HG02970 (cell line): ENCODE data around the gene SEMA5B.

Experiments
- ATAC-seq: cut with Tn5 transposase; IDR thresholded peaks from one replicate; pipeline ENCODE4 v1.9.1; 2021; ENCODE audit warnings: mild to moderate bottlenecking, moderate library complexity, moderate number of reproducible peaks; ENCODE audit not compliant: unreplicated experiment, low FRiP score

The SEMA5B gene

GRCh38 chr3:122978569-122978968 is 49.0 kb downstream of the SEMA5B start:
- no peak for ATAC-seq

DNA sequence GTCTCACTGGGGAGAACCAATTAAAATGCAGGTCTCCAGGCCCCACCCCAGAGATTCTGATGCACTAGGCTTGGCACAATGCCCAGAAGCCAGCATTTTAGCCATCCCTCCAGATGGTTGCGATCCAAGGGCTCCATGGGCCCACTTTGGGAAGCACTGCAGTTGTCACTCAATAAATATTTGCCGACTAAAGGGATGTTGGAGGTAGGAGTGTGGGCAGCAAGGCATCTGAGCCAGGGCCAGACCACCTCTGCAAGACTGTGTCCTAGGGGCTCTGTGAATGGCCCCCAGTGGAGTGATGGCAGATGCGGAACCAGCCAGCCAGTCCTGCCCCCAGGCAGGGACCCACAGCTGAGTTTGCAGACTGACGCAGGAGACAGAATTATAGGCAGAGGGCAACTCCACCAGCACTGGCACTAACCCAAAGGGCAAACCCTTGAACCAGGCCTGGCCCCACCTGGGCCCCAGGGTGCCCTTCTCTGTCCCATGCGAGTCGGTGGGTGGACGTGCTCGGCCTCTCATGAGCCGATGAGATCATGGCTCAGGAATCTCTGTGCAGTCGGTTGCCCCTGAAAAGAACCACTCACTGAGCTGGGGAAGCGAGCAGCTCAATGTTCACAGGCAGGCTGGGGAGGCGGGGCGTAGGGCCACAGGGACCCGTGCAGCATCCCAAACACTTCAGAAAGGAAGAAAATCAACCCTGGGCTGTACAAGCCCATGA is 49.7 kb downstream of the SEMA5B start:
- ATAC-seq: no peak

- ATAC-seq: no peak
Measured at GRCh38 chr3:122975924-122976293, 51.7 kb downstream of the SEMA5B start.

GRCh38 chr3:122975163-122975923 is 52.2 kb downstream of the SEMA5B start:
- no peak for ATAC-seq

- ATAC-seq: no peak
Measured at GRCh38 chr3:122974764-122975162, 52.8 kb downstream of the SEMA5B start.

DNA sequence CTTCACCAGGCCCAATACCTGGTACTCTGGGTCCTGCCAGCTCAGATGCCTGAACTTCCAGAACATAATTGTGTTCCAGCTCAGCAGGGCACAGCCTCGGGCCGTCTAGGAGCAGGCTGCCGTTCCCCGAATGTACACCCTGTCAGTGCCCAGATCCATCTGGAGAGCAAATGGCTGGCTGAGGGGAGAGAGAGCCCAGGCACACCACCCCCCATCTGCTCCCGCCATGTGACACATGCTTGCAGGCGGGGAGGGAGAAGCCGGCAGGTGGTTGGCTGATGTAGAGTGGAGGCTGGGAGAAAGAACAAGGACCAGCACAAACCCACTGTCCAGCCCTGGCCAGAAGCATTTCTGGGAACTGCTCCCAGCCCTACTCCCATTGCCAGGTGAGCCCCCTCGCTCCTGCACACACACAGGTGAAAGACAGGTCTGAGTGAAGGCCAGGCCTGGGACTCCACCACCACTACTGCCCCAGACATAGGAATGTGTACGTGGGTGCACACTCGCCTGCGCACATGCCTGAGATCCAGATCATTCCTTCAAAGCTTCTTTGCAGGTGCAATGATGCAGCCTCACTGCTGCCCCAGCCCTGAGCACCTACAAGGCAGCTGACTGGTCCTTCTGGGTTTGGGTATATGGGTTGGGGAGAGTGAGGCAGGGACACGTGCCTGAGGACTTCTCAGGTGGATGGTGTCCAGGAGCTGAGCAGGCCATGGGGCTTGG is 53.5 kb downstream of the SEMA5B start:
- ATAC-seq: no peak

DNA sequence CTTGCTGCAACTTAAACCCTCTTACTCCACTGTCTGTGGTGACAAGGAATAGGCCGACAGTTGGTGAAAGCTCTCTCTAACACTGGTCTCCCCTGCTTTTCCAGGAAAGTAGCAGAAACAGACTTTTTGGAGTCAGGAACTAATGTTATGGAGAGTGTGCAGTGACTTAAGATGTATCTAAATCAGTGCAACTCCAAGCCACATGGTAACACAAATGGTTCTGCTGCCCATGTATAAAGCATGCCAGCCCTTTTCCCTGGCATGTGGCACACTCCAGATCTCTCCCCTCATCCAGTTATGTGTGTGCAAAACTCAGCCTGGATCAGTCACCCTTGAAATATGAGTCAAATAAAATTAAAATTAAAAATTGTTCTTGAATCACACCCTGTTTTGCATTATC is 55.4 kb downstream of the SEMA5B start:
- no peak for ATAC-seq

DNA sequence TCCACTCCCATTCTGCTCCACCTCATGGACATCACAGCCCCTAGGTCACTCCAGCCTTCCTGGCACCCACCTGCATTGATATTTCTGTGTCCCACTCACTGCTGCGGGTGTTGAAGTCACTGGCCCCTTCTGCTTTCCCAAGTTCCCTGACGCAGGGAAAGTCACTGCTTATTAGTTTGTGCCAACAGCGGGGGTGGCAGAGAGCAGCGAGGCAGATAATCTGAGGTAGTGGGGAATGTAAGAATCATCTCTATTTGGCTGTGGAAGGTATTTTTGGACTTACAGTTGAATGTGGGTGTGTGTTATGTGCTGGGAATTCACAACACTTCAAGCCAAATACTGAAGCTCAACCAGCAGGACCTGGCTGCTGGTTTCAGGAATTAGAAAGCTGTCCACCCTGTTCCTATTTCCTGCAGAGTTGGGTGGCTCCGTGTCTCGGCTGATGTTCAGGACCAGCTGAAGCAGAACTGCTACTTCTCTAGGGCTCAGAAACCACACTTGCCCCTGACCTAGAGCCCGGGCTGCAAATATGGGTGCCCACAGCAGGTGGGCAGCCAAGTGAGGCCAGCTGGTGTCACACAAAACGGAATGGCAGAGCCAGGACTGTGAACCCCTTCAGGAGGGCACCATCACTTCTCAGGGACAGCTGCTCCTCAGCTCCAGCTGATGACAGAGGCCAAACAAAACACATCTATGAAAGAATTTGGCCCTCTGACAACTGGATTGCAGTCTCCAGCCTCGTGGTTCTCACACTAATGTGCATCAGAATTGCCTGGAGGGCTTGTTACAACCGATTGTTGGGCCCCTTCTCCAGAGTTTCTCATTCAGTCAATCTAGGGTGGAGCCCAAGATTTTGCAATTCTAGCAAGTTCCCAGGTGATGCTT is 57.7 kb downstream of the SEMA5B start:
- ATAC-seq: no peak

- no peak for ATAC-seq
Measured at GRCh38 chr3:122967765-122968164, 59.8 kb downstream of the SEMA5B start.

DNA sequence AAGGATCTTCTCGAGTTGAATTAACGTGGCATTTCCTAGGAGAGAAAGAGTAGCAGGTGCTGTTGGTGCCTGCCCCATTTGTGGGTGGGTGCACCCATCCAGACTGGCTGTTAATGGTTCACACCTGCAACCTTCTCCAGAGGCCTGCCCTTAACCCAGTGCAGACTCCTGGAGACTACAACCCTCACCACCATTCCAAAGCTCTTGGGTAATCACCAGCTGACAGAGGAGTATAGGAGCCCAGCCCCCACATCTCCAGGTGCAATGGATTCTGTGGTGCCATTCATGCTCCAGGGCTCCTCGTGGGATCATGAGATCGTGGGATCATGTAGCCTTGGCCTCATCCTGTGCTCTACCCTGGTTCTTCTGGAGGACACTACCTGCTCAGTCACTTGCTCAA is 60.2 kb downstream of the SEMA5B start:
- ATAC-seq: no peak

GRCh38 chr3:122966045-122966444 is 61.5 kb downstream of the SEMA5B start:
- ATAC-seq: no peak

DNA sequence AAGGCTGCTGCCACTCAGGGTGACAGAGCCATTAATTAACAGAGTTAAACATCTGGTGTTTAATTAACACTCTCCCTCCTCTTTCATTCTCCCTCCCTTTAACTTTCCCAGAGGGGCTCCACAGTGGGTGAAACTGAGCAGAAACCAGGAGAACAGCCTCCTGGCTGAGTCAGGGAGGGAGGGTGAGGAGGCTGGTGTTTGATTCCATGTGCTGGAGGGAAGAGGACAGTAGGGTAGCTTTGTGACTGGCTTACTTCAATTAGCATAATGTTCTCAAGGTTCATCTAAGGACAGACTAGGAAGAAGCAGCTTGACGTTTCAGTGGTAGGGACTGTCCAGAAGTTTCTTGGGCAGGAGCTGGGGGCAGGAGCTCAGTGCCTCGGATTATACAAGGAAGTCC is 62.8 kb downstream of the SEMA5B start:
- no peak for ATAC-seq

DNA sequence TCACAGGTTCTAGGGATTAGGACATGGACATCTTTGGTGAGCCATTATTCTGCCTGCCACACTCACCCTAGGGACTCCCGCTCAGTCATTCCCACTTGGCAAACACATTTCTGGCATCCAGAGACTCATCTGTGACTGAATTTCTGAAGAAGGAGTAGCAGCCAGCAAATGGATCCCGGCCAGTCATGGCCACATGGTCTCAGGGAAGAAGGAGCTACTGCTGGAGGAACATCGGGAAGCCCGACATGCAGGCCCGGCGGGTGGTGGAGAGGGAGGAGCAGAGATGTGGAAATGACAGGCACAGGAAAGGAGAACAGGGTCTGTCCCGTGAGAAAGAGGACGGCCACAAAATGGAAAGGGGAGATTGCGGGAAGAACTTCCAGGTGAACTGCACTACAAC is 65.4 kb downstream of the SEMA5B start:
- no peak for ATAC-seq

- ATAC-seq: no peak
Measured at GRCh38 chr3:122961146-122961545, 66.4 kb downstream of the SEMA5B start.

GRCh38 chr3:122960652-122961051 is 66.9 kb downstream of the SEMA5B start:
- no peak for ATAC-seq

- no peak for ATAC-seq
Measured at GRCh38 chr3:122959339-122959738, 68.2 kb downstream of the SEMA5B start.

- ATAC-seq: no peak
Measured at GRCh38 chr3:122957707-122958689, 69.6 kb downstream of the SEMA5B start.

DNA sequence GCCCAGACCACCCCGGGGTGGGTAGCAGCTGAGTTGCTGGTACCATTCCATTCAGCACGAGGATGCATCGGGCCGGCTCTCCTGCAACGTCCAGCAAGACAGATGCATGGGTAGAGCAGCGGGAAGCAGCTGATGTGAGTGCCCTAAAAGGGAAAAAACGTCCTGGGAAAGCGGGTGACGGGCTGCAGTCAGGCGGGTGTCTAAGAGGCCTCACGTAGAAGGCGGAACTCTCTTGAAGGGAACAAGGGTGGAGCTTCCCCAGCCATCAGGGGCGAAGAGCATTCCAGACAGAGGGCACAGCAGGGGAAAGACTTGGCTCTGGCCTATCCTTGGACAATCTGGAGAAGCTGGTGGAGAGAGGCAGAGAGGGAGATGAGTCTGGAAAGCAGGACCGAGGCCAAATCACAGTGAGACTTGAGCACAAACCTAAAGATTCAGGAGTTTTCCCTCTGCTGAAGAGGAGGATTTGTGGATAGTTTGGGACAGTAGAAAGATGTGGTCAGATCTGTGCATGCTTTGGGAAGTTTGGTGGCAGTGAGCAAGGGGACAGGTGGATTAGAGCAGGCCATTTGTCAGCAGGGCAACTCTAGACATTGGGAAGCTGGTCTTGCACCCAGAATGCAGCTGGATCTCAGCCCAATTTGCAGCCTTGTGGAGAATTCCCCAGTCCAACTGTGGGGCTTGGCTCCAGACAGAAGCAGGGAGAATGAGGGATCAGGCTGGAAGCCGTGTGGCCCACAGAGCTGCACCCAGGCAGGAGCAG is 70.7 kb downstream of the SEMA5B start:
- ATAC-seq: no peak
